PFSK-1 (cell line): Measurements from ENCODE around the gene ATP6V1C2.

Experiments
- POLR2AphosphoS5 ChIP-seq: IDR thresholded peaks from 2 replicates; pipeline ENCODE4 v1.6.1; 2012; ENCODE audit warnings: low read depth, mild to moderate bottlenecking, control low read depth, low read length, moderate library complexity
- TAF1 ChIP-seq: IDR thresholded peaks from 2 replicates; pipeline ENCODE4 v1.6.1; 2012; ENCODE audit warnings: low read length, control low read depth, borderline replicate concordance; ENCODE audit not compliant: insufficient read depth

DNA sequence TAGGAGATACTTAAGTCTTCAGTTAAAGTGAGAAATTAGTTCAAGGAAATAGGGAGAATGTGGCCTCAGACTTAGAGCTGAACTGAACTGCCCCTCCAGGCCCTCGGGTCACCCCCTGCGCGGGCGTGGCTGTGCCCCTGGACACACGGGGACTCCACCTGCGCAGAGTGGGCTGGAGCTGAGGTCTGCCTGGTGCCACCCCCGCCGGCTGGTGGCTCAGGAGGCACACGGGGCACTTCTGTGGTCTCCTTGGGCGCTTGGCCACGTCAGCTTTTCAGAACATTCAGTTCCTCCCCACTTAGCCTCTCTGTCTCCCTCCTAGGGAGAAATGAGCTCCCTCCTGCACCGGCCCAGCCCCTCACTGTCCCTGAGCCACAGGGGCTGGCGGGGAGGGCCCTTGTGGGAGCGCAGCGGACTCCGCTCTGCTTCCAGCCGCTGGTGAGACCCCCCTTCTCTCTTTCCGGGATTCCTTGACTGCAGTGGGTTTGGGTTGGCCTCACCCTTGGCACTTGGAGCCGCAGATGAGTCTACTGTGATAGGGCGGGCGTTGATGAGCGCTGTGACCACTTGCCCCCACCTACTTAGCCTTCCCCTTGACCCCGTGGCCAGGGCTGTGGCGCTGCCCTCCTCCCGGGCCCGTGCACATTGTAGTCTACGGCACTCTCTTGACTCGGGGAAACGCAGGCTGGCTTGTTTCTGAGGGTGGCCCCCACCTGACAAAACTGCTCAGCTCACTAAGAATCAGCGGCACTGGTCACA, 109.4 kb downstream of the ATP6V1C2 start:
- TF ChIP-seq TAF1, result no peak
- TF ChIP-seq POLR2AphosphoS5, result no peak
